PC-9 (cell line): Measurements from ENCODE around the gene JAG1.

Experiments used
- EZH2 ChIP-seq: fragments of 200-600 bp; sonication (generic); IDR thresholded peaks from 2 replicates; pipeline ENCODE4 v1.8.0; 2017; ENCODE audit warnings: antibody characterized with exemption, low read depth
- TF ChIP-seq, protein P1 (sequence below): fragments of 200-600 bp; sonication (generic); conservative IDR thresholded peaks from 2 replicates; pipeline ENCODE4 v1.6.1; 2017; ENCODE audit warnings: mixed run types, antibody characterized with exemption, mild to moderate bottlenecking, moderate library complexity

DNA sequence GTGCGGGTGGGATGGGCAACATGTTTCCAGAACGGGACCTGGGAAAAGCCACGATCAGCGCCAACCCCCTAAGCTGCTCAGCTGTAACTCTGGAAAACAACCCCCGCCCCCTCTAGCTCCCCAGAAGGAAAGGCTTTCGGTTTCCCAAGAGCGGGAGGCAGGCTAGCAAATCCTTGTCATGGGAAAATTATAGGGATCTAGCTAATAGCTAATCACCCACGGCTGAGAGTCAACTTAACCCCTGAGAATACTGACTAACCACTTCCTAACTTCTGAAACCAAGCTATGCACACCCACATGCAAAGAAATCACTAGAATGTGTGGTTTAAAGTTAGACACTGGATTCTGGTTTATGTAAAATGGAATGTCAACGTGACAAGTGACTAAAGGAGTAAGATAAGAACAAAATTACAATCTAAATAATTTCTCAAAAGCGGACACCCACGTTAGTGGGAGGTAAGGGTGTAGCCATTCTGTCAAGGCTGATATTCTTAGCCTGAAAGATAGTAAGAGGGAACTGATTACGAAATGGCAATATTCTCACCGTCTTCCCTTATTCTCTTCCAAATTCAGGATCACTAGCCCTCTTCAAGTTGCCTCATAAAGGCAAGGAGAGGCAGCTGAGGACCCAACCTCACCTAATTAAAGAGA lies 20.1 kb downstream of the JAG1 start:
- no peak for TF ChIP-seq EZH2
- TF ChIP-seq, protein P1, sequence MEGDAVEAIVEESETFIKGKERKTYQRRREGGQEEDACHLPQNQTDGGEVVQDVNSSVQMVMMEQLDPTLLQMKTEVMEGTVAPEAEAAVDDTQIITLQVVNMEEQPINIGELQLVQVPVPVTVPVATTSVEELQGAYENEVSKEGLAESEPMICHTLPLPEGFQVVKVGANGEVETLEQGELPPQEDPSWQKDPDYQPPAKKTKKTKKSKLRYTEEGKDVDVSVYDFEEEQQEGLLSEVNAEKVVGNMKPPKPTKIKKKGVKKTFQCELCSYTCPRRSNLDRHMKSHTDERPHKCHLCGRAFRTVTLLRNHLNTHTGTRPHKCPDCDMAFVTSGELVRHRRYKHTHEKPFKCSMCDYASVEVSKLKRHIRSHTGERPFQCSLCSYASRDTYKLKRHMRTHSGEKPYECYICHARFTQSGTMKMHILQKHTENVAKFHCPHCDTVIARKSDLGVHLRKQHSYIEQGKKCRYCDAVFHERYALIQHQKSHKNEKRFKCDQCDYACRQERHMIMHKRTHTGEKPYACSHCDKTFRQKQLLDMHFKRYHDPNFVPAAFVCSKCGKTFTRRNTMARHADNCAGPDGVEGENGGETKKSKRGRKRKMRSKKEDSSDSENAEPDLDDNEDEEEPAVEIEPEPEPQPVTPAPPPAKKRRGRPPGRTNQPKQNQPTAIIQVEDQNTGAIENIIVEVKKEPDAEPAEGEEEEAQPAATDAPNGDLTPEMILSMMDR = no peak
